Hematopoietic multipotent progenitor cell treated with erythropoietin and hydrocortisone succinate and interleukin-3 and kit ligand, for 17 days (in vitro differentiated cells): Measurements from ENCODE around the gene HOXA4.

Source experiments
- DNase-seq: peaks from one replicate; pipeline ENCODE4 v3.0.0-alpha.2; 2015; ENCODE audit warnings: low spot score

HOXA4 gene

GRCh38 chr7:27130540-27131389 lies at the start of gene HOXA4:
Gene HOXA4, minus strand, starts transcription at chr7:27130757. Its CDS starts 24 bp downstream, at chr7:27130733.
- peak; percentile 33 for DNase-seq

GRCh38 chr7:27179503-27180430 lies 49.2 kb upstream of the HOXA4 start:
- DNase-seq: peak; percentile 28

GRCh38 chr7:27179030-27179429 lies 48.5 kb upstream of the HOXA4 start:
- DNase-seq: no peak

- no peak for DNase-seq
Measured at GRCh38 chr7:27178366-27178765, 47.8 kb upstream of the HOXA4 start.

- no peak for DNase-seq
Measured at GRCh38 chr7:27177795-27178320, 47.3 kb upstream of the HOXA4 start.

- no peak for DNase-seq
Measured at GRCh38 chr7:27176962-27177794, 46.6 kb upstream of the HOXA4 start.

GRCh38 chr7:27176524-27176845 lies 45.9 kb upstream of the HOXA4 start:
- no peak for DNase-seq

- no peak for DNase-seq
Measured at GRCh38 chr7:27175626-27176523, 45.3 kb upstream of the HOXA4 start.

GRCh38 chr7:27174874-27175625 lies 44.5 kb upstream of the HOXA4 start:
- no peak for DNase-seq

- DNase-seq: no peak
Measured at GRCh38 chr7:27173956-27174873, 43.7 kb upstream of the HOXA4 start, which contains the start of gene HOXA10. Gene HOXA10, minus strand, starts transcription at chr7:27174320. Its CDS starts 14 bp downstream, at chr7:27174306.

GRCh38 chr7:27173511-27173955 lies 43.0 kb upstream of the HOXA4 start:
- DNase-seq: no peak

- DNase-seq: no peak
Measured at GRCh38 chr7:27172823-27173510, 42.4 kb upstream of the HOXA4 start.

GRCh38 chr7:27172315-27172774 lies 41.8 kb upstream of the HOXA4 start:
- no peak for DNase-seq

GRCh38 chr7:27171637-27172314 lies 41.2 kb upstream of the HOXA4 start:
- no peak for DNase-seq

- DNase-seq: no peak
Measured at GRCh38 chr7:27171325-27171636, 40.7 kb upstream of the HOXA4 start.

GRCh38 chr7:27170426-27171324 lies 40.1 kb upstream of the HOXA4 start:
- no peak for DNase-seq
